GM21390 (cell line): ENCODE results near the gene AXDND1.
"Not testable (repeated sequence)": the region's sequence is repeated elsewhere in the genome, so short reads cannot be mapped to it uniquely, and the experiment has no call there.

Experiments
- ATAC-seq: cut with Tn5 transposase; IDR thresholded peaks from one replicate; pipeline ENCODE4 v1.9.1; 2021; ENCODE audit not compliant: unreplicated experiment

AXDND1 gene

GRCh38 chr1:179448437-179449149 is 82.8 kb downstream of the AXDND1 start:
- no peak for ATAC-seq

GRCh38 chr1:179459606-179460206 is 93.9 kb downstream of the AXDND1 start:
- not testable (repeated sequence) for ATAC-seq

GRCh38 chr1:179465661-179466060 is 99.9 kb downstream of the AXDND1 start:
- ATAC-seq = not testable (repeated sequence)

GRCh38 chr1:179474713-179475112 is 108.9 kb downstream of the AXDND1 start:
- no peak for ATAC-seq

GRCh38 chr1:179476484-179476883 is 110.7 kb downstream of the AXDND1 start:
- ATAC-seq = no peak

GRCh38 chr1:179478370-179478769 is 112.6 kb downstream of the AXDND1 start:
- ATAC-seq = no peak

- no peak for ATAC-seq
Measured at GRCh38 chr1:179490611-179491010, 124.8 kb downstream of the AXDND1 start.

GRCh38 chr1:179493323-179493722 is 127.6 kb downstream of the AXDND1 start:
- no peak for ATAC-seq

- no peak for ATAC-seq
Measured at GRCh38 chr1:179506199-179506598, 140.4 kb downstream of the AXDND1 start.

- ATAC-seq = no peak
Measured at GRCh38 chr1:179509384-179509783, 143.6 kb downstream of the AXDND1 start.

GRCh38 chr1:179510038-179510437 is 144.3 kb downstream of the AXDND1 start:
- peak; percentile 82 for ATAC-seq

GRCh38 chr1:179516976-179517705 is 151.4 kb downstream of the AXDND1 start:
- ATAC-seq = no peak

GRCh38 chr1:179518544-179518943 is 152.8 kb downstream of the AXDND1 start:
- ATAC-seq = not testable (repeated sequence)

- ATAC-seq = no peak
Measured at GRCh38 chr1:179529482-179530195, 163.9 kb downstream of the AXDND1 start.

GRCh38 chr1:179530352-179530751 is 164.6 kb downstream of the AXDND1 start:
- ATAC-seq = no peak

GRCh38 chr1:179541774-179542173 is 176.0 kb downstream of the AXDND1 start:
- no peak for ATAC-seq

GRCh38 chr1:179545321-179545720 is 179.6 kb downstream of the AXDND1 start:
- no peak for ATAC-seq

- no peak for ATAC-seq
Measured at GRCh38 chr1:179547021-179547535, 181.3 kb downstream of the AXDND1 start.

- no peak for ATAC-seq
Measured at GRCh38 chr1:179548666-179549367, 183.0 kb downstream of the AXDND1 start.

- no peak for ATAC-seq
Measured at GRCh38 chr1:179549368-179549700, 183.6 kb downstream of the AXDND1 start.
